Skeletal muscle satellite cell (primary cell): ENCODE measurements around the gene TCOF1.

Experiments used
- H3K27me3 ChIP-seq: 2 replicates; pipeline ENCODE4 v1.7.0; 2013; ENCODE audit warnings: low read length; ENCODE audit not compliant: control insufficient read depth, insufficient read depth
- H3K36me3 ChIP-seq: 2 replicates; pipeline ENCODE4 v1.7.0; 2013; ENCODE audit warnings: mild to moderate bottlenecking, control low read depth, low read length; ENCODE audit not compliant: insufficient read depth
- H3K4me1 ChIP-seq: 2 replicates; pipeline ENCODE4 v1.7.0; 2013; ENCODE audit warnings: low read length; ENCODE audit not compliant: control insufficient read depth, insufficient read depth
- H3K4me2 ChIP-seq: 2 replicates; pipeline ENCODE4 v1.7.0; 2013; ENCODE audit warnings: mild to moderate bottlenecking, low read length
- H3K4me3 ChIP-seq: 2 replicates; pipeline ENCODE4 v1.7.0; 2013; ENCODE audit warnings: low read length
- H3K9ac ChIP-seq: 2 replicates; pipeline ENCODE4 v1.7.0; 2013; ENCODE audit warnings: mild to moderate bottlenecking, low read depth, low read length, moderate library complexity
- H3K9me3 ChIP-seq: replicated peaks from 2 replicates; pipeline ENCODE4 v1.7.0; 2013; ENCODE audit warnings: mild to moderate bottlenecking, control low read depth, low read length

TCOF1 gene

DNA sequence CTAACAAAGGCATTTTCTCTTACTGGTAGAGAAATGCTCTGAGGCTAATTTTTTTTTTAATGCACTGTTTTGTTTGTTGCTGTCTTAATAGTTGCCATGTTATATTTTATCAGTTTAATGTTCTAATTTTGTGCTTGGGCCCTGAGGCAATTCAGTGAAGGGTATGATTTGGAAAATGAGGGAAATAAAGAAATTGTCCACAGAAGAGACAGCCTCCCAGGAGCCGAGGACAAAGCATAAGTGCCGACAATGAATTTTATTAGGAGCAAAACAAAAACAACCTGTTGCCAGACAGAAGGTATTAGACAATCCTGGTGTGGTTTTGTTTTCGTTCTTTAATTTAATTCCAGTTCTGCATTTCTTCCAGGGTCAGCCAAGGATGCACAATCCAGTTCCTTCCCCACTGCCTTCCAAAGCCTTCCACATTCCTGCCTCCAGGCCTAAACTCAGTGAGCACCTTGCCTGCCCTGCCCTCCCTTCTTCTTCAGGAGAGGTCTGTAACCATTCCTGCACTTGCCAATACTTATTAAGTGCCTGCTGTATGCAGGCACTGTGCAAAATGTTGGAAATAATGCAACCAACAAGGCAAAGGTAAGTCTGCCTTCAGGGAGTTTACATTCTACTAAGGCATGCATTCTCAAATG, 4.3 kb upstream of the TCOF1 start:
- H3K4me2 ChIP-seq: no peak overlapping the region
- no peak overlapping the region for H3K9ac ChIP-seq
- H3K4me3 ChIP-seq: no peak overlapping the region
- no peaks in the 10 kb centered on the region for H3K9me3 ChIP-seq
- H3K36me3 ChIP-seq: no peaks in the 10 kb centered on the region
- peaks cover 3% of the 10 kb centered on the region for H3K4me1 ChIP-seq
- no peaks in the 10 kb centered on the region for H3K27me3 ChIP-seq

DNA sequence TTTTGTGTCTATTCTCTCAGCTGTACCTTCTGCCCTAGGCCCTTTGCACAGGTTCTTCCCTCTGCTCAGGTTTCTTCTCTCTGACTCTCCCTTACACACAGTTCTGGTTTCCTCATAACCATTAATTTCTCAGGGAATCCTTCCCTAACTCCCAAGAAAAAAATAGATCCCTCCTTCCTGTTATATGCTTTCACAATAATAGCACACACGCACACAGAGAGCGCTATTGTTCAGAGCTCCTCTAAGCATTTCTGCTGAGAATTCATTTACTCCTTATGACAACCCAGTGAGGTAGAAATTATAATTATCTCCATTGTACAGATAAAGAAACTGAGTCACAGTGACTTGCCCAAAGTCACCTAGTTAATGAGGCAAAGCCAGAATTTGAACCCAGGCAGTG, 1.7 kb upstream of the TCOF1 start:
- Histone ChIP-seq H3K4me3 (no peak overlapping the region), H3K36me3 (no peaks in the 10 kb centered on the region), H3K9me3 (no peaks in the 10 kb centered on the region), H3K27me3 (no peaks in the 10 kb centered on the region), H3K4me2 (no peak overlapping the region), H3K4me1 (peaks cover 10% of the 10 kb centered on the region), H3K9ac (no peak overlapping the region)

DNA sequence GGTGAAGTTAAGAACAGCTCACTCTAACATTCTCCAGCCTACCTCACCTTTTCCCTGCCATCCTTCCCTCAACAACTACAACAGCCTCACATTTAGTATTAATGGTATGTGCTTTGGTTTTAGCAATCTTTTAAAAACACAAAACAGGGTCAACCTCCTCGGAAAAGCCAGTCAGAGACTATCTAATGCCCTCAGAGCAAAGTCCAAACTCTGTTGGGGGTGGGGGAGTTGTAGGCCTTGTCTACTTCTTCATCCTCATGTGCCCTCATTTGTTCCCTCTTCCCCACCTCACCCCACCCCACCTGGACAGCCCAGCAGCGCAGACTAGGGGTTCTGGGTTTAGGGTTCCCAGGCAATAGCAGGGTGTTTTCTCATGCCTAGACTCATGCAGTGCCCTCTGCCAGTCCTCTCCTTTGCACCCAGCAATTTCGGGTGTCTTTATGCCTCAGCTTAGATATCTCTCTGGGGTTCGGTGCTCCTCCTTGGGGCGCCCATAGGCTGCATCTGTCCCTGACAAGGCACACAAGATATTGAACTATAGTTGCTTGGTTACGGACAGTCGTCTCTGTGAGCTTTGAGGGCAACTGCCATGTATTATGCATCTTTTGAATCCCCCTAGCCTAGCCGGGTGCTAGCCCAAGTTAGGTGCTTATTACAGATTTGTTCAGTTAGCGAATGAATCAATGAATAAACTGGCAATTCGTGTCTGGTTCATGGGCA, 762 bp upstream of the TCOF1 start:
- no peaks in the 10 kb centered on the region for H3K9me3 ChIP-seq
- peak overlapping the region; percentile 86 for H3K9ac ChIP-seq
- H3K4me1 ChIP-seq: peaks cover 10% of the 10 kb centered on the region
- peak overlapping the region; percentile 83 for H3K4me2 ChIP-seq
- H3K27me3 ChIP-seq: no peaks in the 10 kb centered on the region
- peak overlapping the region; percentile 89 for H3K4me3 ChIP-seq
- peaks cover 9% of the 10 kb centered on the region for H3K36me3 ChIP-seq

DNA sequence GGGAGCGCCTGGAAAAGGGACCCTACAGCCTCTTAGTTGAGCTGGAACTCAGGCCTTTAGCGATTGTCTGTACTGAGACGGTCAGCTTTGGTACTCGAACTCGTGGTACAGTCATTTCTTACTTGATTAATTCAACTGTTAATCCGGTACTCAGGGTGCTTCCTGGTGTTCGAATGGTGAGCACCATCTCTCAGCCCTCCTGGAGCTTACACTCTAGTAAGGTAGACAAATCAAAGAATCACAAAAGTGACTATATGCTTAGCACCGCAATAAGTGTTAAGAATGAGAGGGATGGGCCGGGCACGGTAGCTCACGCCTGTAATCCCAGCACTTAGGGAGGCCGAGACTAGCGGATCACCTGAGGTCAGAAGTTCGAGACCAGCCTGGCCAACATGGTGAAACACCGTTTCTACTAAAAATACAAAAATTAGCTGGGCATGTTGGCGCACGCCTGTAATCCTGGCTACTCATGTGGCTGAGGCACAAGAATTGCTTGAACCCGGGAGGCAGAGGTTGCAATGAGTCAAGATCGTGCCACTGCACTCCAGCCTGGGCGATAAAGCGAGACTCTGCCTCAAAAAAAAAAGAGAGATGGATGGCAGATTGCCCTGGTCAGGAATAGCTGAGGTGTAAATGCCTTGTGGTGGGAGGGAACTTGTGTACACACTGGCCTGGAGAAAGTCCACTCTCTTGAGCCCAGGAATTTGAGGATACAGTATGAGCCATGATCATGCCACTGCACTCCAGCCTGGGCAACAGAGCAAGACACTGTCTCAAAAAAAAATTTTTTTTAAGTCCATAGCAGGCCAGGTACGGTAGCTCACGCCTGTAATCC, 981 bp downstream of the TCOF1 start:
- H3K36me3 ChIP-seq: peaks cover 26% of the 10 kb centered on the region
- H3K9me3 ChIP-seq: no peaks in the 10 kb centered on the region
- peak overlapping the region; percentile 89 for H3K4me3 ChIP-seq
- peak overlapping the region; percentile 86 for H3K9ac ChIP-seq
- H3K27me3 ChIP-seq: no peaks in the 10 kb centered on the region
- peak overlapping the region; percentile 95 for H3K4me2 ChIP-seq
- H3K4me1 ChIP-seq: peaks cover 10% of the 10 kb centered on the region

DNA sequence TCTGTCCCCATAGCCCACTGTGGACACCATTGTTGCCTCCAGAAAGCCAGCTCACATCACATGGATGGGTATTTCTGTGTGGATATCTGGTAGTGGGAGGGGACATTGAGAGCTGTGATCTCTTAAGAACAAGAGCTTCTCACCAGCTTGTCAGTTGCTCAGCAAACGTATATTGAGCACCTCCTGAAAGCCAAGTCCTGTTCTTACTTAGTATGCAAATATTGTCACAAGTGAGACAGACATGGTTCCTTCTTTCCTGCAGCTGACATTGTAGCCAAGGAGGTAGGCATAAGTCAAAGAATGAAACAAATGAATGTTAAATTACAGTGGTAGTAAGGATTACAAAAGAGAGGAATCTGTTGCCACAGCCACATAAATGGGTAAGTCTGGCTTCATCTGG, 3.8 kb downstream of the TCOF1 start:
- no peaks in the 10 kb centered on the region for H3K27me3 ChIP-seq
- peaks cover 47% of the 10 kb centered on the region for H3K36me3 ChIP-seq
- H3K4me1 ChIP-seq: peaks cover 10% of the 10 kb centered on the region
- H3K9me3 ChIP-seq: no peaks in the 10 kb centered on the region
- no peak overlapping the region for H3K4me2 ChIP-seq
- no peak overlapping the region for H3K4me3 ChIP-seq
- no peak overlapping the region for H3K9ac ChIP-seq

DNA sequence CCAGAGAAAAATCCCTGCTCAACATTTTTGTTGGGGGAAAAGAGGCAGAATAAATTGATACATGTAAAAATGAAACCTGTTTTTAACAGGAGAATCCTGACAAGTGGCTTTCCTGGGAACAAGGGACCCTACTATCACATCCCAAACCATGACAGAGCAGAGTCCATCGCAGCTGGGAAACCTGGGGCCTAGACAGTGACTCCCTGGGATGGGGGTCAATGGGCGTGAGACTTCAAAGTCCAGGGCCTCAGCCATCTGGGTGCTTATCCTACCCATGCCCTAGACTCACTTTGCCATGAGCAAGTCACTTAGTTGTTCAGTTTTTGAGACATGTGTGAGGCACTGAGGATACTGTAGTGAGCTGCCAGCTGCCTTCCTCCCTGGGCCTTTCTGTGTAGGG, 5.7 kb downstream of the TCOF1 start:
- no peak overlapping the region for H3K4me3 ChIP-seq
- H3K9me3 ChIP-seq: no peaks in the 10 kb centered on the region
- peaks cover 8% of the 10 kb centered on the region for H3K4me1 ChIP-seq
- no peaks in the 10 kb centered on the region for H3K27me3 ChIP-seq
- no peak overlapping the region for H3K9ac ChIP-seq
- no peak overlapping the region for H3K4me2 ChIP-seq
- peaks cover 57% of the 10 kb centered on the region for H3K36me3 ChIP-seq

DNA sequence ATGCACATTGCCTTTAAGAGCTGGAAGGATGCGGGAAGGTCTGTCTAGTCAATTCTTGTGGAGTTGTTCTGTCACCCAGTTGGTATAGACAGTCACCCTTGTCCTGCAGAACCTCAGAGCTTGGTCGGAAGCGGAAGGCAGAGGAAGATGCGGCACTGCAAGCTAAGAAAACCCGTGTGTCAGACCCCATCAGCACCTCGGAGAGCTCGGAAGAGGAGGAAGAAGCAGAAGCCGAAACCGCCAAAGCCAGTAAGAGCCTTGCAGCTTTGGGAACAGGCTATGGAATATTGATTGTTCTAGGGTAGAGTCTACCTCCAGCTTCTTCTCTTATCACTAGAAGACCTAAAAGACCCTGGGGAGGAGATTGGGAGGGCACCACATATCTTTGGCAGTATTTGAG, 6.5 kb downstream of the TCOF1 start:
- Histone ChIP-seq H3K9ac (no peak overlapping the region), H3K4me1 (peaks cover 5% of the 10 kb centered on the region), H3K9me3 (no peaks in the 10 kb centered on the region), H3K4me2 (no peak overlapping the region), H3K36me3 (peaks cover 64% of the 10 kb centered on the region), H3K27me3 (no peaks in the 10 kb centered on the region), H3K4me3 (no peak overlapping the region)

DNA sequence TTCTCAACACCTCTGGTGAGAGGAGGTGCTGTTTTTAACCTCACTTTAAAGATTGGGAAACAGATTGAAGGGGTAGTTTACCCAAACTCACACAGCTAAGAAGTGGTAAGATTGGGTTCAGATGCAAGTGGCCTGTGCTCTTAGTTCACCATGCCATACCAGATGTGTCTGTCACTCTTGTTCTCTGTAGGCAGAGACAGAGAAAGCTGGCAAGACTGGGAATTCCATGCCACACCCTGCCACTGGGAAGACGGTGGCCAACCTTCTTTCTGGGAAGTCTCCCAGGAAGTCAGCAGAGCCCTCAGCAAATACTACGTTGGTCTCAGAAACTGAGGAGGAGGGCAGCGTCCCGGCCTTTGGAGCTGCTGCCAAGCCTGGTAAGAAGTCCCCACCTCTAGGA, 11.0 kb downstream of the TCOF1 start:
- Histone ChIP-seq H3K4me3 (no peak overlapping the region), H3K4me1 (peaks cover 5% of the 10 kb centered on the region), H3K36me3 (peaks cover 73% of the 10 kb centered on the region), H3K27me3 (no peaks in the 10 kb centered on the region), H3K9me3 (no peaks in the 10 kb centered on the region), H3K4me2 (no peak overlapping the region), H3K9ac (no peak overlapping the region)

DNA sequence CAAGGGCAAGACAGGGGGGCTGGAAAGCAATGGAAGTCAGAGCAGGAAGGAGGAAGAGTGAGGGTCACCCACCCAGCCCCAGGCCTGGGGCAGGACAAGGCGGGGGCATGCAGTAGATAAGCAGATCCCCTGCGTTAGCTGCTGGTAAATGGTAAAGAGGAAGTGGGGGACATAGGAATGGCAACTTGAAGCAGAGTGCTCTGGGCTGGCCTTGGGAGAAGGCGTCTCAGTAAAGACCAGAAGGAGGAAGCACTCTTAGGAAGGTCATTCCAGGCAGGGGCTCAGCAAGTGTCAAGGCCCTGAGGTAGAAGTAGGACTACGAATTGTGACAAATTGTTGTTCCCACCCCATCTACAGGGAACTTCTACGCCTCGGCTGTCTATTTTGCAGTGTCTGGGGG, 15.1 kb downstream of the TCOF1 start:
- peaks cover 19% of the 10 kb centered on the region for H3K4me1 ChIP-seq
- peaks cover 81% of the 10 kb centered on the region for H3K36me3 ChIP-seq
- no peak overlapping the region for H3K9ac ChIP-seq
- H3K4me2 ChIP-seq: no peak overlapping the region
- H3K4me3 ChIP-seq: no peak overlapping the region
- H3K9me3 ChIP-seq: no peaks in the 10 kb centered on the region
- H3K27me3 ChIP-seq: no peaks in the 10 kb centered on the region

DNA sequence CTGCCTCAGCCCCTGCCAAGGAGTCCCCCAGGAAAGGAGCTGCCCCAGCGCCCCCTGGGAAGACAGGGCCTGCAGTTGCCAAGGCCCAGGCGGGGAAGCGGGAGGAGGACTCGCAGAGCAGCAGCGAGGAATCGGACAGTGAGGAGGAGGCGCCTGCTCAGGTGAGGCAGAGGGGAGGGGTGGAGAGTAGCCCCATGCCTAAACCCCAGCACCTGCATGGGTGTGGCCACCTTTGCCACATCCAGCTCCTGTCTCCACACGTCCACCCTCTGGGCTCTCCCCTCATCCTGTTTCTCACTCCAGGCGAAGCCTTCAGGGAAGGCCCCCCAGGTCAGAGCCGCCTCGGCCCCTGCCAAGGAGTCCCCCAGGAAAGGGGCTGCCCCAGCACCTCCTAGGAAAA, 17.2 kb downstream of the TCOF1 start:
- Histone ChIP-seq H3K36me3 (peaks cover 80% of the 10 kb centered on the region), H3K9ac (no peak overlapping the region), H3K4me3 (no peak overlapping the region), H3K27me3 (no peaks in the 10 kb centered on the region), H3K4me2 (no peak overlapping the region), H3K9me3 (peaks cover 2% of the 10 kb centered on the region), H3K4me1 (peaks cover 25% of the 10 kb centered on the region)

DNA sequence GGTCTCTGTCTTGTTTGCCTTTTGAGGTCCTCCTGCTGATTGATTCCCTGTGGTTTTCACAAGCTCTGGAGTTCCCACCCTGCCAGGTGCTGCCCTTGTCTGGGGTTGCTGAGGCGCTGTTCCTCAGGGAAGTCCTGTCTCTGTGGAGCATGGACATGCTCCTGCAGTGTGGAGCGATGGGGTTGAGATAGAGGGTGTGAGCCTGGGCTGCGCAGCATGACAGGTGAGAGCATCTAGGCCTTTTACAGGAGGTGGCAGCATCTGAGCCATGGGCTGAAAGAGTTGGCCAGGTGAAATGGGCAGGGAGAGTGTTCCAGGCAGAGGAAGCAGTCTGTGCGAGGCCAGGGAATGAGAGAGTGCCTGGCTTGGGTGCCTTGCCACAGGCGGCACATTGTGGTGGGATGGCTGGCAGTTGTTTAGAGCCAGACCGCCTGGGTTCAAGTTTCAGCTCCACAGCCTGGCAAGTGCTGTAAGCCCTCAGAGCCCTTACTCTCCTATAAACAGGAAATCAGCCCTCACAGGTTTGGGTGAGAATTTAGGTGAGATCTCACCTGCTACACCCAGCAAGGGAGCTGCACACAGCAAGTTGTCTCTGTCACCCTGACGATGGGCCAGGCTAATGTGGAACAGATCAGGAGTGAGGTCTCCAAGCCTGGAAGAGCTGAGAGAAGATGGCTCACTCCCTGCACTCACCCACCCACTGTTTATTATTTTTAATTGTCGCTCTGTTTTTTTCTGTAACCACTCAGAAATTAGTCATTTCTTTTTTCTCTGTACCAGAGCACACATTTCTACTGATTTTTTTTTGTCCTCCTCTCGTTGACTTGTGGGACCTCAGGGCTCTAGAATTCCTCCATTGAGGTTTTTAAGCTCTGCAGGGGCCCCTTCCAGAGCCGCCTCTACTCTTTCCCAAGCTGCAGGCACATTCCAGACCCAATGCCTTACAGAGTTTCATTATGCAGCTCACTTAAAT, 19.6 kb downstream of the TCOF1 start:
- Histone ChIP-seq H3K36me3 (peaks cover 78% of the 10 kb centered on the region), H3K9ac (peak overlapping the region; percentile 38), H3K4me1 (peaks cover 25% of the 10 kb centered on the region)

More for the DNA sequence above, 19.6 kb downstream of the TCOF1 start:
- H3K4me2 ChIP-seq: peak overlapping the region; percentile 52
- H3K27me3 ChIP-seq: no peaks in the 10 kb centered on the region
- H3K9me3 ChIP-seq: peaks cover 2% of the 10 kb centered on the region
- peak overlapping the region; percentile 1 for H3K4me3 ChIP-seq
